Measurements from ENCODE around the gene PINK1.

DNA sequence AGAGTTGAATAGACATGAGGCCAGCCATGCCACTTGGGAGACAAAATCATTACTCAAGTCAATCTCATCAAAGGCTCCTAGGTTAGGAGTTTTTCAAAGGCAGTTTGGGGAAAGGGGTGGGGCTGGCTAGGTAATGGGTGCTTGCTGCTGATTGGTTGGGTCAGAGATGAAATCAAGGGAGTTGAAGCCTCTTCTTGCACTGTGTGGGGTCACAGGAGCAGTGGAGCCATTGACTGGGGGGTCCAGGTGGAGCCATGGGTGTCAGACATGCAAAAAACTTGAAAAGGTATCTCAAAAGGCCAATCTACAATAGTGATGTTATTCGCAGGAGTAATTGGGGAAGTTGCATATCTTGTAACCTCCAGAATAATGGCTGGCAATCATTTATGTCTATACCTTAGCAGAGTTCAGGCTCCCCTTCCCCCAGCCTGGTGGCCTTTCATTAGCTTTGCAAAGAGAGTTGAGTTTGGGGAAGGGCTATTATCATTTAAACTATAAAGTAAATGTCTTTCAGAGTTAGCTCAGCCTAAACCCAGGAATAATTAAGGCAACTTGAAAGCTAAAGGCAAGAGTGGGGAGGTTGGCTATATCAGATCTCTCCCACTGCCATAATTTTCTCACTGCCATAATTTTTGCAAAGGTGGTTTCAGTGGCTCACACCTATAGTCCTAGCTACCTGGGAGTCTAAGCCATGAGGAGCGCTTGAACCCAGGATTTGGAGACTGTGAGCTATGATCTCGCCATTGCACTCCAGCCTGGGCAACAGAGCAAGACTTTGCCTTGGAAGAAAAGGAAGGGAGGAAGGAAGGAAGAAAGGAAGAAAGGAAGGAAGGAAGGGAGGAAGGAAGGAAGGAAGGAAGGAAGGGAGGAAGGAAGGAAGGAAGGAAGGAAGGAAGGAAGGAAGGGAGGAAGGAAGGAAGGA, 7.8 kb upstream of the PINK1 start:
- TF ChIP-seq, protein P1, sequence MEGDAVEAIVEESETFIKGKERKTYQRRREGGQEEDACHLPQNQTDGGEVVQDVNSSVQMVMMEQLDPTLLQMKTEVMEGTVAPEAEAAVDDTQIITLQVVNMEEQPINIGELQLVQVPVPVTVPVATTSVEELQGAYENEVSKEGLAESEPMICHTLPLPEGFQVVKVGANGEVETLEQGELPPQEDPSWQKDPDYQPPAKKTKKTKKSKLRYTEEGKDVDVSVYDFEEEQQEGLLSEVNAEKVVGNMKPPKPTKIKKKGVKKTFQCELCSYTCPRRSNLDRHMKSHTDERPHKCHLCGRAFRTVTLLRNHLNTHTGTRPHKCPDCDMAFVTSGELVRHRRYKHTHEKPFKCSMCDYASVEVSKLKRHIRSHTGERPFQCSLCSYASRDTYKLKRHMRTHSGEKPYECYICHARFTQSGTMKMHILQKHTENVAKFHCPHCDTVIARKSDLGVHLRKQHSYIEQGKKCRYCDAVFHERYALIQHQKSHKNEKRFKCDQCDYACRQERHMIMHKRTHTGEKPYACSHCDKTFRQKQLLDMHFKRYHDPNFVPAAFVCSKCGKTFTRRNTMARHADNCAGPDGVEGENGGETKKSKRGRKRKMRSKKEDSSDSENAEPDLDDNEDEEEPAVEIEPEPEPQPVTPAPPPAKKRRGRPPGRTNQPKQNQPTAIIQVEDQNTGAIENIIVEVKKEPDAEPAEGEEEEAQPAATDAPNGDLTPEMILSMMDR (IDR thresholded peaks at IDR 0.05; ENCODE audit: low read length): no peak
- no peak for TF ChIP-seq EZH2 (IDR thresholded peaks at IDR 0.05; ENCODE audit: borderline replicate concordance, low read length)

All from OCI-LY1 (cell line).